ENCODE results near the gene LEMD2.

- TF ChIP-seq CTCF (IDR thresholded peaks at IDR 0.05) (no peak), POLR2A (IDR thresholded peaks at IDR 0.05) (no peak)
These were observed 10.7 kb upstream of the LEMD2 start for GRCh38 chr6:33799454-33800113.

Data from esophagus squamous epithelium (tissue), 4 donors.